Heart right ventricle (tissue), 16 donors: Measurements from ENCODE around the gene LRRC57. TPM values are rescaled to one million over a fixed set of nuclear protein-coding genes. Genes with fewer than 3 reads are reported as not detected.
A peak's percentile ranks its signal among the peaks of the same experiment; 100 is the strongest.

Experiments
- ATAC-seq, 8 donors: fragments of 200-7000 bp; cut with Tn5 transposase; one replicate each; pipeline ENCODE4 v1.9.1; 2020; ENCODE audit warnings: mild to moderate bottlenecking in 8 of 8, moderate library complexity in 8 of 8, moderate number of reproducible peaks in 1 of 8
- DNase-seq, 2 donors: peaks; one replicate each; pipeline ENCODE4 v3.0.0-alpha.2; 2020
- H3K27ac ChIP-seq, 10 donors: fragments of 200-600 bp; sonication (generic) in 2 of 10; one replicate each; pipeline versions ENCODE4 v1.5.0 to v1.8.0; 2020 to 2022; ENCODE audit warnings: mild to moderate bottlenecking in 3 of 10
- H3K27me3 ChIP-seq, 7 donors: fragments of 200-600 bp; one replicate each; pipeline ENCODE4 v1.8.0; 2021 to 2022; ENCODE audit warnings: mild to moderate bottlenecking in 2 of 7
- H3K36me3 ChIP-seq, 9 donors: fragments of 200-600 bp; sonication (generic) in 1 of 9; one replicate each; pipeline versions ENCODE4 v1.5.0 to v1.8.0; 2020 to 2022; ENCODE audit warnings: mild to moderate bottlenecking in 2 of 9
- H3K4me1 ChIP-seq, 9 donors: fragments of 200-600 bp; sonication (generic) in 1 of 9; one replicate each; pipeline versions ENCODE4 v1.5.0 to v1.8.0; 2020 to 2022; ENCODE audit warnings: mild to moderate bottlenecking in 4 of 9
- H3K4me3 ChIP-seq, 10 donors: fragments of 200-600 bp; sonication (generic) in 2 of 10; one replicate each; pipeline versions ENCODE4 v1.5.0 to v1.8.0; 2020 to 2022; ENCODE audit warnings: mild to moderate bottlenecking in 7 of 10, moderate library complexity in 2 of 10
- H3K9me3 ChIP-seq, 11 donors: fragments of 200-600 bp in 10 of 11; sonication (generic) in 2 of 11; one replicate each; pipeline versions ENCODE4 v1.5.0 to v1.8.0; 2013 to 2022; ENCODE audit warnings: mild to moderate bottlenecking in 2 of 11, control low read depth in 1 of 11, moderate library complexity in 1 of 11
- WGBS, 2 donors: extraction: QIAGEN DNeasy Blood & Tissue Kit; methylation state at CpG; one replicate each; pipeline ENCODE4 v1.1.7; 2013; ENCODE audit warnings: inconsistent platforms in 1 of 2; 5-methylcytosine and 5-hydroxymethylcytosine counted together
- intact Hi-C, 10 donors: fragments of 100-400 bp; cut with DNase I; formaldehyde crosslinking; loops; one replicate each; pipeline versions ENCODE4 v1.11.1 to v1.14.2; 2022
- polyA plus RNA-seq, 2 donors: library from polyadenylated mRNA; stranded (reverse); fragments of 200-250 nt; gene quantifications; one replicate each; pipeline ENCODE4 v1.2.3, GENCODE V29; 2013
- total RNA-seq, 10 donors: library from RNA; stranded (reverse); fragmentation: NEBNext Ultra II Directional in 3 of 10; extraction: Animal tissue kit (Norgen Biotek cat#: 25700) in 3 of 10; gene quantifications; one replicate each; pipeline versions ENCODE4 v1.2.1 to v1.2.4, GENCODE V29; 2021 to 2023
- TF ChIP-seq, protein P1 (sequence below), 9 donors: fragments of 200-600 bp; sonication (generic) in 2 of 9; IDR thresholded peaks; one replicate each; pipeline versions ENCODE4 v1.5.0 to v1.8.0; 2021 to 2022; ENCODE audit warnings: antibody characterized with exemption in 9 of 9, mild to moderate bottlenecking in 5 of 9, moderate library complexity in 1 of 9
- donor health status: Arrhythmogenic right ventricular cardiomyopathy.
- donor health status: ischemic (EF 13 %, LVEDD 7.1; RV severe dilation, severe dysfunction).
- donor health status: healthy with polysubstance abuse.
- donor health status: DM: no; HTN: yes; CAD: no.
- donor health status: DM: no; HTN: no; CAD: no.
- donor health status: ischemic (EF 25% LVEDD 6.9; RV normal size, moderate dysfunction).
- donor health status: ischemic (EF 25% LVEDD 5.7; RV mildly dilated, moderate dysfunction).
- donor health status: healthy.
- donor health status: DM: yes; HTN: yes; CAD: no.
- donor health status: Ischemic cardiomyopathy.
- donor health status: ischemic (EF 35%, LVEDD 5.7; RV mildly dilated, moderate dysfunction).
- donor health status: nonischemic (EF 11% LVEDD 7.7; RV severe dilation, severe dysfunction).
- donor health status: DM: yes; HTN: yes; CAD: no.
- donor health status: PGD.
- donor health status: ischemic (EF 29% LVEDD 5.4; RV normal size, mild dysfunction).
- donor health status: nonischemic (EF 23%, LVEDD 6.1; RV moderate dilation, normal function).

Gene LRRC57
- total and polyA plus RNA-seq, 12 donors = 3.7 to 24.6 (median 16.4) TPM

DNA sequence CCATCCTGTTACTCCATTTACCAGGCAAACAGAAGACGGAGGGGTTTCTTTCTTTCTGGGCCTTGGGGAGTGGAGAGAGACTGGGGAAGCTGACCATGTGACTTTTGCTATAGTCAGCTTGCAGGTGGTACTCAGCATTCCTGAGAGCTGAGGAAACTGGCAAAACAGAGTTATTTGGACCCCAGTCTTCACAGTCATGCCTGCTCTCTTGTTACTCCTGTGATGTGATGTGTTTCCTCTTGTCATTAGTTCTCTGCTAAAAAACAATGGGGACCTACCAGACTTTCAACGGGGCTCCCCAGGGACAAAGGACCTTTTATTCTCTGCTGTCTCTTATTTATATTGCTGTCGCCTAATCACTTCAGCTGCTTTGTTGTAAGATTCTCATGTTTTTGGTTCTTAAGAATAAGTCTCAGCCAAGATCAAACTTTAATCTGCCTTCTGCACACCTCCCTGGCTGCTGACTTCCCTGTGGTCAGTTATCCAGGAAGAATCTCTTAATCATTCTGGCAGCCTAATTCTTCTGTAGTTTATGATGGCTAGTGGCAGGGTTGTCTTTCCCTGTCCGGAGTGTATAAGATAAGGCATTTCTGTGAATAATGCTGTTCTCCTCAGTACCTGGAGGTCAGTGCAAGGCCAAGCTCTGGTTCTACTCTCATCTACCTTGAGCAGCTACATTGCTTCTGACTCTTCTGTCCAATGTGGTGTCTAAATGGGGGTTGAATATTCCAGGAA is 35.6 kb upstream of the LRRC57 start:
- Histone ChIP-seq H3K4me3 (peak overlapping the region in 4 of 10 donors; percentile 3 to 37 (median 28)), H3K36me3 (peaks cover 0 to 31% (median 6%) of the 10 kb centered on the region in 9 donors), H3K9me3 (no peaks in the 10 kb centered on the region), H3K4me1 (peaks cover 0 to 72% (median 58%) of the 10 kb centered on the region in 9 donors), H3K27ac (peak overlapping the region in 9 of 10 donors; percentile 9 to 85 (median 55)), H3K27me3 (no peaks in the 10 kb centered on the region)
- ATAC-seq (peak in 3 of 8 donors; percentile 9 to 16 (median 10)), DNase-seq (no peak)
- TF ChIP-seq, protein P1, sequence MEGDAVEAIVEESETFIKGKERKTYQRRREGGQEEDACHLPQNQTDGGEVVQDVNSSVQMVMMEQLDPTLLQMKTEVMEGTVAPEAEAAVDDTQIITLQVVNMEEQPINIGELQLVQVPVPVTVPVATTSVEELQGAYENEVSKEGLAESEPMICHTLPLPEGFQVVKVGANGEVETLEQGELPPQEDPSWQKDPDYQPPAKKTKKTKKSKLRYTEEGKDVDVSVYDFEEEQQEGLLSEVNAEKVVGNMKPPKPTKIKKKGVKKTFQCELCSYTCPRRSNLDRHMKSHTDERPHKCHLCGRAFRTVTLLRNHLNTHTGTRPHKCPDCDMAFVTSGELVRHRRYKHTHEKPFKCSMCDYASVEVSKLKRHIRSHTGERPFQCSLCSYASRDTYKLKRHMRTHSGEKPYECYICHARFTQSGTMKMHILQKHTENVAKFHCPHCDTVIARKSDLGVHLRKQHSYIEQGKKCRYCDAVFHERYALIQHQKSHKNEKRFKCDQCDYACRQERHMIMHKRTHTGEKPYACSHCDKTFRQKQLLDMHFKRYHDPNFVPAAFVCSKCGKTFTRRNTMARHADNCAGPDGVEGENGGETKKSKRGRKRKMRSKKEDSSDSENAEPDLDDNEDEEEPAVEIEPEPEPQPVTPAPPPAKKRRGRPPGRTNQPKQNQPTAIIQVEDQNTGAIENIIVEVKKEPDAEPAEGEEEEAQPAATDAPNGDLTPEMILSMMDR (IDR thresholded peaks at IDR 0.05) = no peak
- intact Hi-C loops = loop anchor here in 3 of 10 donors (10.0 kb wide), 1 partner anchor 61 kb away; no protein-coding TSS in a partner anchor
- WGBS, 2 donors = 12 to 27% methylated on average over 4 of the region's 4 CpGs

DNA sequence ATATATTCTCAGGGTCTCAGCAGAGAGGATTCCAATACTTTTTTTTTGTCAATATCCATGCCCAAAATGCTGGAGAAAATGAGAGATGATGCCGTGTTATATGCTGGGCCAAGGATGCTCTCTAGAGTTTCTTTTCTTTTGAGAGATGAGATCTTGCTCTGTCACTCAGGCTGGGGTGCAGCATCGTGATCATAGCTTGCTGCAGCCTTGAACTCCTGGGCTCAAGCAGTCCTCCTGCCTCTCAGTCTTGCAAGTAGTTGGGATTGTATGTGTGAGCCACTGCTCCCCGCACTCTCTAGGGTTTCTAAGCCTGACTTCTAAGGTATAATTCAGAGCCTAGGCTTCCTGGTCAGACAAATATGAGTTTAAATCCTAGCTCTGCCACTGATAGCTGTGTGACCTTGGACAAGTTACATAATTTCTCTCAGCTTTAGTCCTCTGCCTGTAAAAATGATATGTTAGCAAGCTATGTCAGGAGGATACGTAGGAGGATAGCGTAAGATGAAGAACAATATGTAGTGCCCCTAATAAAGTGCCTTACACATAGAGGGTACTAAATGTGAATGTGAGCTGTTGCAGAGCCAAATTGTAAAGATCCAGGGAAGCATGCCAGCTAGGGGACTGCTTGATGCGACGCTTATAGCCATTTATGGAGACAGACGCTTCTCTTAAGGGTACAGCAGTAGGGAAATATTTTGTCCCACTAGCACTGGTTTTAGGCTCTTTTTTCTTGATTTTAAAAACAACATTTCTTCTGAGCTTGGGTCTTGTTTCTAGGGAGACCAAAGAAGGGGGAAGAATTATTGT is 34.2 kb upstream of the LRRC57 start:
- ATAC-seq (peak in 1 of 8 donors; percentile 22), DNase-seq (no peak)
- H3K27me3 ChIP-seq = no peaks in the 10 kb centered on the region
- peaks cover 0 to 74% (median 60%) of the 10 kb centered on the region in 9 donors for H3K4me1 ChIP-seq
- H3K36me3 ChIP-seq = peaks cover 0 to 26% (median 6%) of the 10 kb centered on the region in 9 donors
- WGBS, 2 donors = 44 to 55% methylated on average over 8 of the region's 8 CpGs
- peak overlapping the region in 5 of 10 donors; percentile 3 to 37 (median 27) for H3K4me3 ChIP-seq
- intact Hi-C loops = loop anchor here in 3 of 10 donors (10.0 kb wide), 1 partner anchor 62 kb away; no protein-coding TSS in a partner anchor
- TF ChIP-seq, protein P1 (IDR thresholded peaks at IDR 0.05) = no peak
- peak overlapping the region in 8 of 10 donors; percentile 9 to 85 (median 68) for H3K27ac ChIP-seq
- H3K9me3 ChIP-seq = no peaks in the 10 kb centered on the region

DNA sequence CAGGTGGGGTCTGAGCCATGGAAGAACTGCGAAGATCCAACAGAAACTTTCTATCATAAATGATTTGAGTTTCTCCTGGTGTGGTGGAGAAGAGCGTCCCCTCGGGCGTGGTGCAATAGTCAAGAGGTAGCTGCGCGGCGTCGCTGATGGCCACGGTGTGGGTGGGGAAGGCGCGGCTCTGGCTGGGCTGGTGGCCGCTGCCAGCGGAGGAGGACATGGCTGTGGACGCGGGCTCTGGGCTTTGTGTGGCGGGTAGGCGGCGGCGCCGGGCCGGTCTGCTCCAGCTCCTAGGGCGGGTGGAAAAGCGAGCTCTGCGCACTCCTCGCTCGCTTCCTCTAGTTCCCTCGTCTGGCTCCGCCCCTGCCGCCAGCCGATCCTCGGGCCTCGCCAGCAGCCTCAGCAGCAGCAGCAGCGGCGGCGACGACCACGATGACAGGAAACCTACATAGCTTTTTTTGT is 32.7 kb upstream of the LRRC57 start:
- intact Hi-C loops = loop anchor here in 3 of 10 donors (10.0 kb wide), 1 partner anchor 64 kb away; no protein-coding TSS in a partner anchor
- TF ChIP-seq, protein P1 (IDR thresholded peaks at IDR 0.05) = peak in 2 of 9 donors; percentile 28 to 39
- peaks cover 0 to 12% (median 6%) of the 10 kb centered on the region in 9 donors for H3K36me3 ChIP-seq
- peaks cover 0 to 88% (median 75%) of the 10 kb centered on the region in 9 donors for H3K4me1 ChIP-seq
- no peaks in the 10 kb centered on the region for H3K9me3 ChIP-seq
- peak; percentile 91 to 96 (median 95) for ATAC-seq
- peak; percentile 88 to 90 for DNase-seq
- peak overlapping the region in 9 of 10 donors; percentile 28 to 56 (median 51) for H3K4me3 ChIP-seq
- 1 to 2% methylated on average over 37 of the region's 37 CpGs for WGBS, 2 donors
- H3K27ac ChIP-seq = peak overlapping the region; percentile 57 to 85 (median 76)
- no peaks in the 10 kb centered on the region for H3K27me3 ChIP-seq
